HG03135 (cell line): ENCODE results near the gene TFCP2L1.

Source experiments
- ATAC-seq: cut with Tn5 transposase; IDR thresholded peaks from one replicate; pipeline ENCODE4 v1.9.1; 2021; ENCODE audit warnings: mild to moderate bottlenecking, moderate library complexity; ENCODE audit not compliant: unreplicated experiment

Gene TFCP2L1

DNA sequence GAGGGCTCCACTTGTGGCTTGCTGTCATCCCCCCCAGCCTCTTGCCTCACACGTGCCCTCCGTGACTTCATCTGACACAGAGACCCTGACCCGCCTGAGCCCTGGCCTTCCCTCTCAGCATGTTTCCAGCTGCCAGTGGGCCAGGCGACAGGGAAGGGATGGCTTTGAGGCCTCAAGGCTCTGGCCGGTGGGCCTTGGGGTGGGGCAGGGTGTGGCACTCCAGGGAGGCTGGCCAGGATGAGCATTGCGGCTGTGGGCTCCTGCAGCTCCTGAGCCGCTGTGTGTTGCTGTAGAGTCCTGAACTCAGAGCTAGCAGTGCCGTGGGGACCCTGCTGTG, 85.0 kb downstream of the TFCP2L1 start:
- no peak for ATAC-seq

DNA sequence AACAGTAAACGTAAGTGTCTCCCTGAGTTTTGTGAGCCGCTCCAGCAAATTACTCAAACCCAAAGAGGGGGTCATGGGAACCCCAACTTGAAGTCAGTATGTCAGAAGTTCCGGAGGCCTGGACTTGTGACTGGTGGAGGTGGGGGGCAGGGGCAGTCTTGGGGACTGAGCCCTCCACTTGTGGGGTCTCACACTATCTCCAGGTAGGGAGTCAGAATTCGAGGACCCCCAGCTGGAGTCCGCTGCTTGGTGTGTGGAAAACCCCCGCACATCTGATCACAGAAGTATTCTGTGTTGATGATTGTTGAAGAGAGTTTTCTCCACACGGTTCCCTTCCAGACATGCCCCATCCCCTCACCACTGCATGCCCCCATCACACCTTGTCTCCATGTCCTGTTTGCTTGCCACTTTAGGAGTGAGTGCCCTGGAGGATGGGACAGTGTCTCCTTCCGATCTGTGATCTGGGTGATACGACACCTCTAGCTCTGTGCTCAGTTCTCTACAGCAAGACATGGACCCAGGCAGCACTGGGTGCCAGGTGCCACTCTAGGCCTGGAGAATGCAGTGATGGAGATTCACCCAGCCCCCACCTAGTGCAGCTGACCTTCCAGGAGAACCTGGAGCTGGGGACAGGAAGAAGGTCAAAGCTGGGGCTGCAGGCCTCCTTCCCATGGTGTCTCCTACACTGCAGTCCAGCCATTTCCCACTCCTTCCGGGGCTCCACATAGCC, 85.6 kb downstream of the TFCP2L1 start:
- ATAC-seq = no peak

DNA sequence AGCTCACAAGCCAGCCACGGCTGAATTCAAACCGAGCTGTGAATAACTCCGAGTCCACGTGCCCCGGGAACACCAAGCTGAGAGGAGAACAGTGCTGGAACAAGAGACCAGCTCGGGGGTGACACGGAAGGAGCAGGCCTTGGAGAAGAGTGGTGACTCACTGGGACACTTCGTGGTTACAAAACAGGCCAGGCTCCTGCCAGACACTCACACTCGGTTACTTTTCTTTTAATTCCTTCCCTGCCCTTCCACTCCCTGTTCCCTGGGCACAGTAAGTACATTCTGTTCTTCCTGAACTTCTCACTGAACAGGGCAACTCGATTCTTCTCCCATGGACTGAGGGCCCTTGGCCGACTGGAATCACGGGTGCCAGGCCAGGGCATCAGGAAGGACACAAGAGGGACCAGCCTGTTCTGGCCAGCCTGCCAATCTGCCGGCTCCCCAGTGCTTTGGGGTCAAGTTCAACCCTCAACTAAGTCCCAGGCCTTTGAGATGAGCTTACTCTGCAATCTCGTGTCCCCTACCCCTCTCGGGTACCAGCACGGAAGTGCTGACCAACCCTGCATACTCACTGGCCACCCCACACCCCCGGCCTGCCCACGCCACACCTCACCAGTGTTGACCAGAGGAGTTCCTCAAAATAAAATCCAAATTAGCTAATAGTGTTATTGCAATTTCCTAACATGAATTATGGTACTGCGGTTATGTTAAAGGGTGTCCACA, 87.5 kb downstream of the TFCP2L1 start:
- ATAC-seq = no peak

DNA sequence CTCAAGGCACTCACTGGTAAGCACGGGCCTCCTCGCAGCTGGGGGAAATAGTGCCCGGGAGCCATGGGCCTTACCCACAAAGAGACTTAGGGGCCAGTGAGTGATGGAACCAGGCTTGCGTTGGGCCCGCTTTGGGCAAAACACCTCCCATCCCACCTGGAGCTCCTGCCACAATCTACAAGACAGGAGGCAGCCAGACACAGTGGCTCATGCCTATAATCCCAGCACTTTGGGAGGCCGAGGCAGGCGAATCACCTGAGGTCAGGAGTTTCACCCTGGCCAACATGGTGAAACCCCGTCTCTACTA, 88.2 kb downstream of the TFCP2L1 start:
- ATAC-seq = no peak

DNA sequence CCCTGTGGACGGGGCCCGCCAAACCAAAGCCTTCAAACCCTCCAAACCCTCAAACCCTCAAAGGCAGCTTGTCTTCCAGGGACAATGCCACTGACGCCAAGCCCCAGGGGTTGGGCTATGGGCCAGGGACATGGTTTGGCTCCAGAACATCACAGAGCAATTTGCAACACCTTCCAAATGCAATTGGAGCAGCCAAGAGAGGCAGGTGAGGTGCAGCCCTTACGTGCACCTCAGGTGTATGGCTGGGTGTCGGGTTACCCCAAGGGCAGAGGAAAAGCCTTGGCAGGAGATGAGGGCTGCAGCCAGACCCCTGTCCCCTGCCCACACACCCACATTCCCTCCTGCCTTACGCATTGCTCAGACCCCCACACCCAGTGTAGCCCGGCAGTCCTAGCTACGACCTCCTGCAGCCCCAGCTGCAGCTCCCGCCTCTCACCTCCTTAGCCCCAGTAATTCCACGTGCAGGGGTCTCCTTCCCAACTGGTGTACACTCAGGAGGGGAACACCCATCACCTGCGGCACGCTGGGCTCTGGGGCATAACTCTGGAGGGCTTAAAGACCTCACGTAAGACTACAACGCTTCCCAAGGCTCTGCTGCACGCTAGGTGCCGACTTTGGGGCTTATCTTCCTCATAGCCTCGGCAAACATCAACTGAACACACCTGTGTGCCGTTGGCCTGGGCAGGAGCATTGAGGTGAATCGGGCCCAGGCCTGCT, 88.7 kb downstream of the TFCP2L1 start:
- no peak for ATAC-seq

DNA sequence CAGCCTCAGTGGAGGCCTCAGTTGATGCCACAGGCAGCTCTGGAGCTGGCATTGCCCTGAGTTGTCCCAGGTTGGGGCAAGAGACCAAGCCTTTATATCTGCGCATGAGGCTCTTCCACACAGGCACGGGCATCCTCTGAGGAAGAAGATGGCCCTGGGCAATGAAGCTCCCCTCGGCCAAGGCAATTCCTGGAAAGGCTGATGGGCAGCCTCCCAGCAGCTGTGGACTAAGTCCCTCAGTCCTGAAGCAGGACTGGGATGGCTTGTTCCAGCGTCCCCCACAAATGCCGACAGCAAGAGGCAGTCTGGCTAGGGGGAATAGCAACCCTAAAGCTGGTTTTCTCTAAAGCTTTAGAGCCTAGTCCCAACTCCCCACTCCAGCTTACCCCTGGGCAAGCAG, 90.0 kb downstream of the TFCP2L1 start:
- ATAC-seq = no peak

DNA sequence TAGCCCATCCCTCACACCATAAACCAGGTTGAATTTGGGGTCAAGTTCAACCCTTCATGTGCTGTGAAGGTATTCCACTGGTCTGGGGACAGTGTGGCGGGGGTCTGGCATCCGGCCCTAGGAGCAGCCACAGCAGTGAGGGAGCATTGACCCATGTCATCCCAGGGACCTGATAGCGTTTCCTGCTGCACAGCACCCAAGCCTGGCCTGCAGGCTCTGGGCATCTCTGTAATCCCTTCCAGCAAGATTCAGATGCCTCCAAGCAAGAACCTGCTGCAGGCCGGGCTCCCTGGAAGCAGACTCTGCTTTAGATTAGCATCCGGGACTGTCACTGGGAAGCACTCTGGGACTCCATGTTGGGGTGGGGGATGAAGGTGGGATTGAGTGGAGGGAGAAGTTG, 90.4 kb downstream of the TFCP2L1 start:
- no peak for ATAC-seq

DNA sequence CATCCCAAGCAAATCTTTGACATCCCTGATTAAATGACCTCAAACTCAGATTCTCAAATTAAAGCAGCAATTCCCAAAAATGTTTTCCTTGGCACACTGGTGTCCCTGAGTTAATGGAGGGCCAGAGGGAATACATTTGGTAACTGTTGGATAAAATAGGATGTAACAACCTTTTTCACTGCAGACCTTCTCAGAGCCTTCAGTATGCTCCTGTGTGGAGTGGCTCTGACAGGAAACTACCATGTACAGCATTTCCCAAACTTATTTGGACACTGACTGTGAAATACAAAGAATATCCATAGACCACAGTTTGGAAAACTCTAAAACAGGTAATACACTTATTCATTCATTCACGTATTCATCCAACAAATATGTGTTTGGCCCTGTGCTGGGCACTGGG, 91.8 kb downstream of the TFCP2L1 start:
- no peak for ATAC-seq

DNA sequence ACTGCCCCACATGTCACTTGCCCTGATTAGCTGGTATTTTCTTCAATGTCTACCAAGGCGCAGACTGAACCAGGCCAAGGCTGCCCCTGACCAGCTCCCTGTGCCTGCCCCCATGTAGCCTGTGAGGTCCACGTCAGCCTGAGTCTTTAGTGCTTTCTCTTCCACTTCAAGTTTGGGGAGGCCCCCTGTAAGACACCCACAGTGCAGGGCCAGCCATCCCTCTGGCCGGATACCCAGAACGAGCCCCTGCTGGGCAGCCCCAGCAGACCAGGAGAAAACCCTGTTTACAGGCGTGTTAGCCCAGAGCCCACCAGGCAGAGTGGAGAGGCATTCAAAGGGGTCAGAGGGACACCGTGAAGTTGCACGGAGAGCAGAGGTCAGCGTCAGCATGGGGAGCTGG, 92.4 kb downstream of the TFCP2L1 start:
- no peak for ATAC-seq

DNA sequence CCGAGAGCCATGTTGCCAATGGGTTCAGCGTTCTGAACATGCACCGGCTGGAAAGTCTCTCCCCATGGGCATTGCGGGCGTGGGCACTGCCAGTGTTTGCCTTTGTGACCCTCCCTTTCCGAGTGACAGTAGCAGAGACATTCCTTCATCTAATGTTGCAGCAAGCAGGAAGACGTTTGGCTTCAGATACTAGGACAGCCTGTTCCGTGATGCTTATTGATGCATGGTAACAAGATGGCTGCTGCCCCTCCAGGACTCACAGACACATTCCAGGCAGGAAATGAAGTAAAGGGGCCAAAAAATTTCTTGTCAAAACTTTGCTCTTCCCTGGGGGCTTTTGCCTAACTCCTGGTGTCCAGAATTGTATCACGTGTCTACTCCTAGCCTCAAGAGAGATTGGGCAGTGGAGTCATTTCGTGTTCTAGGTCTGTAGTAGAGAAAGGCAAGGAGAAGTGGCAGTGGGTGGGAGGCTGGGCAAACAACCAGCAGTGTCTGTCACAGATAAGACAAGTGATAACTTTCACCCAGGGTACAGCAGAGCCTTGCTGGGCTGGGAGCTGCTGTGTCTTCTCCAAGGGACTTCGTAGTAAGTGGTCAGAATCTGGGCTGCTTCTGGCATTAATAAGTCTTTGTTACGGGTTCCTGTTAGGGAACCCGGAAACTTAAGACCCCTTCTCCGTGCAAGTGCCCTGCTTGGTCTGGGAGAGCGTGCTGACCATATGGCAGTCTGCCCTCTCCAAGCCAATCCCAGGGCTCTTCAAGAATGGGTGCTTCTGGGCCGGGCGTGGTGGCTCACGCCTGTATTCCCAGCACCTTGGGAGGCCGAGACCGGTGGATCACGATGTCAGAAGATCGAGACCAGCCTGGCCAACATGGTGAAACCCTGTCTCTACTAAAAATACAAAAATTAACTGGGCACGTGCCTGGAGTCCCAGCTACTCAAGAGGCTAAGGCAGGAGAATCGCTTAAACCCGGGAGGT, 93.5 kb downstream of the TFCP2L1 start:
- ATAC-seq = no peak

DNA sequence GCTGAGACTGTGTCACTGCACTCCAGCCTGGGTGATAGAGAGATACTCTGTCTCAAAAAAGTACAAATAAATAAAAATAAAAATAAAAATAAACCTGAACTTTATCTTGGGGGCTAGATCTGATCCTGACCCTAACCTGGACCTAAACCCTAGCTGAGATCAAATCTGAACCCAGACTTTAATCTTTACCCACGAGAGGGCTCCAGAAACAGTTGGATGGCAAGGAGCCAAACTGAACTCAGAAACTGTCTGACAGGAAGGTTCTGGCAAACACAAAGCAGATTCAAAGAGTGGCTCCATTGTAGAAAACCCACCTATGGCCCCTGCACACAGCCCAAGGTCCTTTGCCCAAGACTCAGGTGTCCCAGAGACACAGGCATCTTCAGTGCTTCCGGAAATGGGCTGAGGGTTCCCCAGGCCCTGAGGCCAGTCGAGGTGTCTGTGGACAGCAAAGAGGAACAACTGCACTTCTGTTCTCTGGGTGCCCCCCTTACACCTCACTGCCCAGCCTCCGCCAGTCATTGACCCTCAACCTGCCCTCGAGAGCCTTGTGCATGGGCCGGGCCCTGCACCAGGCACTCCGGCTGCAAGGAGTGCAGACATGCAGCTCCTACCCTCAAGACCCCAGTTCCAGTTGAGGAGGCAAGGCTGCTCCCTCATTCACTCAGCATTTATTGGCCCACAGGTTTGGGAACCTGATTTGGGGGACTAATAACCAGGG, 95.2 kb downstream of the TFCP2L1 start:
- ATAC-seq = no peak

DNA sequence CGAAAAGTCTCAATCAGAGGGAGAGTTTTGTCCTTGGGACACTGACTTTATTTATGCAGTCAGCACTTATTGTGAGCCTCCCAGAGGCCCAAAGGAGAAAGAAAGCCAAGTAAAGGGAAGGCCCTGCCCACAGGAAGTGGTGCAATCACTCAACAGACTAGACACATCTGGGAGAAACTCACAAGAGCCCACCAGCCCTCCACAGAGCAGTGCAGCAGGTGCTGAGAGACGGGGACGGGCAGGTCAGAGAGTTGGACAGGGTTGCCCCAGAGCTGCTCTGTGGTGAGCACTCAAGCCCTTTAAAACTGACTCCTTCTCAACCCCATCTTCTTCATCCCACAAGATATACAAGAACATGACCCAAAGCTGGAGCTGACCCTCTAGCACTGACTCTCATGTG, 96.0 kb downstream of the TFCP2L1 start:
- no peak for ATAC-seq

DNA sequence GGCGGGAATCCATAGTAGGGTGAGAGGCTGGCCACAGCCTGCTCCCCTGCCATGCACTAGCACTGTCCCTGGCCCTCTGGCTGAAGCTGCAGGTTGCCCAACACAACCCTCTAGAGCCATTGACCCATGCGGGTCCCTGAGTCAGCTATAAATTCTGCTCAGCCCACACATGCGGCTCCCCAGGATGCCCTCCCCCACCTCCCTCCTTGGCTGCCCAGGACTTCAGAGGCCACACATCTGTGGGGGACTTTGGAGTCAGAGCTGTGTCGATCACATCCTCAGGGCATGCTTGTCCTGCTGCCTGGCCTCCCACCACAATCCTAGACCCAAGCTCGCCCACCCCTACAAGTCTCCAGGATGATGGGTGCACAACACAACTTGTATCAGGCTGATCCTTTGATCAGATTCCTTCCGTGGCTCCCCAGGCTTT, 97.0 kb downstream of the TFCP2L1 start:
- ATAC-seq = no peak

DNA sequence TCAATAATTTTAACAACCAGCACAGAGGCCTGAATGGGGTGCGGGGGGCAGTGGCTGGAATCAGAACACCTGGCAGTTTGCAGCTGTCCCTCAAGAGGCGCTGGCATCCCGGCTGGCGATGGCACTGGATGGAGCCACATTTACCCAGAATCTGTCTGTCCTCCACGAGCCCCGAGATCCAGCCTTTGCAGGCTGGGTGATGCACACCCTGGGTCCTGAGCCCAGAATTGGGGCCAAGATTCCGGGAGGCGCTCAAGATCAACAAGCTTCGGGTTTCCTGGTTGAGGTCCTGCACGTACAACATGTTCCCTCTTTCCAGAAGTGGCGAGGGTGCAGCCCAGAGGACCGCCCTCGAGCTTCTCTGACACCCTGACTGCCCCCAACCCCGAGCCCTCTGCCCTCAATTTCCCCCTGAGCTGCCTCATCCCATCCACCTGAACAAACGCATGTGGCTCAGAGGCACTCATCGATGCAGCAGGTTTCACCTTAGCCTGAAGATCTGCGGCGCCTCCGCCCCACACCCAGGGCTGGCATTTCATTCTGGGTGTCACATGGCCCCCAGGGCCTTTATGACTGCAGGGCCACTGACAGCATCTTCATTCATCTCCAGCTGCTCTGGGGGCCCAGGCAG, 97.5 kb downstream of the TFCP2L1 start:
- ATAC-seq = no peak

DNA sequence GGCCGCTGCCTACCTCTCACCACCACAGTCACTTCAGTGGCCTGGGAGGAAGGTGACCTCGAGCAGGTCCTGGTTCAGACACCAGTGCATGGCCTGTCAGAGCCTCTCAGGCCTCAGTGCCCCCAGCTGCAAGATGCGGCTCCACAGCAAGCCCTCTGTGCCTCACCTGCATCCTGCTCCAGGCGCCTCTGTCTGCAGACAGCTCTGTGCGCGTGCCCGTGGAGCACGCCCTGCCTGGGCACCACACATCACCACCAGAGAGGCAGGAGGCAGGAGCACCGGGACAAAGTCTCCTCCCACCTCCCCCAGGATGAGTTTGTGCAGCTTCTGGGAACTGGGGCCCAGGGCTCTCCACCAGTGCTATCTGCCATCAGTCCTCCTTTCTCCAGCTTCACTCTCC, 98.7 kb downstream of the TFCP2L1 start:
- no peak for ATAC-seq

DNA sequence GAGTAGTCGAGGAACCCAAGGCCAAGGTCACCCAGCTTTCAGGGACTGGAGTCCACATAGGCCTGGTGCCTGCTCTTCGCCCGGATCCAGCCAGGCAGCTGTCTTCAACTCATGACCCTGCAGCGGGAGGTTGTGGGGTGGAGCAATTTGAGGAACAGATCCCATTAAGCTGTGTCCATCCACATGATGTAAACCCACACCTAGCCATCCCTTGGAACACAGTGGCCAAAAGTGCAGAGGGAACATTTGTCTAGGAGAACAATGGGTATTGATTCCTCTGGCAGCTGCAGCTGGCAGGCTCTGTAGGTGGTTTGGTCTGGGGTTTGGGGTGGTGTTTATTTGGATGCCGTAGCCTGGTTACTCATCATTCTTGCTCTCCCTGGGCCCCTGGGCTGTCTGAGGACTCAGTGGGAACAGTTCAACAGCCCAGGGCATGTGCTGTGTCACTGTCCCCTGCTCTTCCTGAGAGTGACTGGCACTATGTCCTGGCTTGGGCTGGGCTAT, 99.4 kb downstream of the TFCP2L1 start:
- no peak for ATAC-seq

DNA sequence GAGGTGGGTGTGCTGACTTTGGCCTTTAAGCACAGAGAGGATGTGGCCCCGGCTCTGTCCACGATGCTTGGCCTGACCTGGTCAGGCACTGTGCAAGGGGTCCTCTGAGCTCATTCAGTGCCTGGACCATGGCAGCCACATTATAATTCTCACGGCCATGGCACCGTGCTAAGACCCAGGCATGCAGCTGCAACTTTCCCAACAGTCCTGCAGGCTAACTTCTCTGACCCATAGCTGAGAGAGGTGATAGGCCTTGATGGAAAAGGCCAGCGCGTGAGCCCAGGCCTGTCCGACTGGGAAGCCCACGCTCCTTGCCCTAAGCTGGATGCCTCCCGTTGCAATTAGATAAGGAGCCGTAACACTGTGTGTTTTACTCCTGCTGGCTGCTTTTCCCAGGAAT, 99.9 kb downstream of the TFCP2L1 start:
- no peak for ATAC-seq

DNA sequence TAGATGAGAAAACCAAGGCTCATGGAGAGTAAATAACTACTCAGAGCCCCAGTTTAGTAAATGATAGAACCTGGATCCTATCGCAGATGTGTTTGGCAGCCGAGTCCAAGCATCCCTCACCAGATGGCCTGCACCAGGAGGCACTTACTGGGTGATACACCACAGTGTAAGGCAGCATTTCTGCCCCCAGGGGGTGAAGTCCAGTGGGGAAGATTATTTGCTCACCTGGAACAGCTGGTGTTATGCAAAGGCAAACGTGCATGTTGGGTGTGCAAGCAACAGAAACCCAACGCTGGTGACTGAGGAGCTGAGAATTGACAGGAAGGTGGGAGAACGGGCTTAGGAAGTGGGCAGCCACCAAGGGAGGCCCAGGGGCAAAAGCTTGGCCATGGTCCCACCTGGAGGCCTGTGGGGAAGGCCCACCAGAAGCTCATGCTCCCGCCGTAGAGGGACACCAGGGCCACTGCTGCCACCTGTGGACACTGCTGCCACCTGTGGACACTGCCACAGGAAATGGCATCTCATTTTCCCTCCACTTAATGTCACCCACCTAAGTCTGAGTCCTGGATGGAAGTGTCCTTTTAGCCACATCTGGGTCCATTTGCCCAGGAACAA, 100.6 kb downstream of the TFCP2L1 start:
- ATAC-seq = no peak

DNA sequence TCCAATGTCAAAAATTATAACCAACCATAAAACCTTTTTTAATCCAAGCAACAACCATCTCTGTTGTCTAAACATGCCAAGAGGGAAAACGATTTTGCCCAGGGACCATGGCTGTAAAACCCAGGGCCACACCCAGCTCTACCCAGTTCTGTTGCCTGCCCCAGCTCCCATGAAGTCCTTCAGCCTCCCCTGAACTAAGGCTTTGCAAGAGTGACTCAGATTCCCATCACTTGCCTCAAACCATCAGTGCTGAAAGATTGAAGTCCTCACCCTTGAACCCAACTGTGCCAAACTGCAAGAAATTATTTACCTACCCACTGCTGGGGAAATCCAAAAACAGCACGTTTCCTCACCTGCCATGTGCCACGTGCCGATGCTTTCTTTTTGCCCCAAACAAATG, 102.5 kb downstream of the TFCP2L1 start:
- no peak for ATAC-seq
